ENCODE results near the gene HOXB5.

- no peak for TF ChIP-seq CTCF (IDR thresholded peaks at IDR 0.05; ENCODE audit: poor library complexity)
- TF ChIP-seq EZH2 (IDR thresholded peaks at IDR 0.05; ENCODE audit: borderline replicate concordance), result peak; percentile 47
Observed at GRCh38 chr17:48596000-48596734, 2.6 kb upstream of the HOXB5 start.
